Astrocyte (in vitro differentiated cells and primary cell): ENCODE data around the gene TFE3.

Experiments
- CTCF ChIP-seq: IDR thresholded peaks from 2 replicates; pipeline ENCODE4 v1.5.1; 2011; ENCODE audit warnings: low read depth, mild to moderate bottlenecking, inconsistent platforms, low read length, moderate library complexity; ENCODE audit not compliant: insufficient read depth
- EZH2 ChIP-seq: IDR thresholded peaks from 2 replicates; pipeline ENCODE4 v1.6.1; 2012; ENCODE audit warnings: mild to moderate bottlenecking, low read length, inconsistent platforms; ENCODE audit not compliant: insufficient read depth

GRCh38 chrX:48997455-48997854 lies 45.7 kb downstream of the TFE3 start:
- TF ChIP-seq EZH2 (no peak), CTCF (no peak)
